Measurements from ENCODE around the gene SARM1.

SARM1 gene

GRCh38 chr17:28344011-28344410 lies 27.5 kb upstream of the SARM1 start:
- no peak for ATAC-seq
- no peak for TF ChIP-seq ZC3H10 (CRISPR knock-in tag; IDR thresholded peaks at IDR 0.05)
- TF ChIP-seq CSDC2 (CRISPR knock-in tag; IDR thresholded peaks at IDR 0.05): no peak
- TF ChIP-seq SNAI2 (CRISPR knock-in tag; IDR thresholded peaks at IDR 0.05): no peak
- TF ChIP-seq ARNTL (CRISPR knock-in tag; IDR thresholded peaks at IDR 0.05; ENCODE audit: borderline replicate concordance, low read depth): no peak
- no peak for TF ChIP-seq OSR1 (CRISPR knock-in tag; IDR thresholded peaks at IDR 0.05)
- TF ChIP-seq TCF4 (CRISPR knock-in tag; IDR thresholded peaks at IDR 0.05; ENCODE audit: borderline replicate concordance): no peak
- TF ChIP-seq ZNF70 (CRISPR knock-in tag; IDR thresholded peaks at IDR 0.05): no peak

GRCh38 chr17:28344435-28344901 lies 27.0 kb upstream of the SARM1 start:
- TF ChIP-seq CSDC2 (CRISPR knock-in tag; IDR thresholded peaks at IDR 0.05): no peak
- TF ChIP-seq PATZ1 (CRISPR knock-in tag; IDR thresholded peaks at IDR 0.05; ENCODE audit: borderline replicate concordance): no peak
- no peak for TF ChIP-seq CSRNP3 (CRISPR knock-in tag; IDR thresholded peaks at IDR 0.05)
- no peak for TF ChIP-seq ZNF8 (CRISPR knock-in tag; IDR thresholded peaks at IDR 0.05)
- no peak for TF ChIP-seq ZNF565 (CRISPR knock-in tag; conservative IDR thresholded peaks at IDR 0.05; ENCODE audit: low read depth)
- TF ChIP-seq POU6F1 (CRISPR knock-in tag; IDR thresholded peaks at IDR 0.05; ENCODE audit: borderline replicate concordance, low read depth): no peak
- TF ChIP-seq ISL1 (CRISPR knock-in tag; IDR thresholded peaks at IDR 0.05): no peak
- no peak for TF ChIP-seq ESRRG (CRISPR knock-in tag; IDR thresholded peaks at IDR 0.05)
- no peak for TF ChIP-seq TOX (CRISPR knock-in tag; IDR thresholded peaks at IDR 0.05; ENCODE audit: borderline replicate concordance)
- TF ChIP-seq TSHZ2 (CRISPR knock-in tag; IDR thresholded peaks at IDR 0.05): no peak
- no peak for TF ChIP-seq OSR1 (CRISPR knock-in tag; IDR thresholded peaks at IDR 0.05)
- TF ChIP-seq ARNTL (CRISPR knock-in tag; IDR thresholded peaks at IDR 0.05; ENCODE audit: borderline replicate concordance, low read depth): no peak
- TF ChIP-seq CREB5 (CRISPR knock-in tag; IDR thresholded peaks at IDR 0.05; ENCODE audit: low read depth): no peak
- TF ChIP-seq TCF4 (CRISPR knock-in tag; IDR thresholded peaks at IDR 0.05; ENCODE audit: borderline replicate concordance): no peak
- TF ChIP-seq SNAI2 (CRISPR knock-in tag; IDR thresholded peaks at IDR 0.05): no peak
- TF ChIP-seq GLIS3 (CRISPR knock-in tag; IDR thresholded peaks at IDR 0.05): no peak
- no peak for ATAC-seq

GRCh38 chr17:28345419-28346198 lies 25.9 kb upstream of the SARM1 start:
- ATAC-seq: no peak
- TF ChIP-seq GLIS3 (CRISPR knock-in tag; IDR thresholded peaks at IDR 0.05): no peak
- no peak for TF ChIP-seq ESRRG (CRISPR knock-in tag; IDR thresholded peaks at IDR 0.05)
- no peak for TF ChIP-seq ZC3H10 (CRISPR knock-in tag; IDR thresholded peaks at IDR 0.05)
- no peak for TF ChIP-seq OSR1 (CRISPR knock-in tag; IDR thresholded peaks at IDR 0.05)
- TF ChIP-seq BACH2 (CRISPR knock-in tag; IDR thresholded peaks at IDR 0.05; ENCODE audit: borderline replicate concordance): no peak
- TF ChIP-seq TSHZ2 (CRISPR knock-in tag; IDR thresholded peaks at IDR 0.05): no peak
- no peak for TF ChIP-seq TCF4 (CRISPR knock-in tag; IDR thresholded peaks at IDR 0.05; ENCODE audit: borderline replicate concordance)
- no peak for TF ChIP-seq ZFP30 (CRISPR knock-in tag; IDR thresholded peaks at IDR 0.05)
- TF ChIP-seq ZFP3 (CRISPR knock-in tag; IDR thresholded peaks at IDR 0.05): no peak
- TF ChIP-seq TOX (CRISPR knock-in tag; IDR thresholded peaks at IDR 0.05; ENCODE audit: borderline replicate concordance): no peak
- TF ChIP-seq POU6F1 (CRISPR knock-in tag; IDR thresholded peaks at IDR 0.05; ENCODE audit: borderline replicate concordance, low read depth): no peak
- no peak for TF ChIP-seq RARB (CRISPR knock-in tag; IDR thresholded peaks at IDR 0.05)
- TF ChIP-seq PPARA (CRISPR knock-in tag; IDR thresholded peaks at IDR 0.05; ENCODE audit: borderline replicate concordance): no peak

Data from SK-N-SH treated with all-trans-retinoic acid at 6 μM for 48 hours (cell line).